Ovary (tissue), 3 donors: ENCODE measurements around the gene CCDC148.

ENCODE experiments used
- POLR2A ChIP-seq: fragments of 450-650 bp; IDR thresholded peaks from one replicate; pipeline ENCODE4 v1.6.1; 2017; ENCODE audit warnings: antibody characterized with exemption, mild to moderate bottlenecking, moderate library complexity
- TF ChIP-seq, protein P1 (sequence below), 3 donors: fragments of 450-650 bp in 2 of 3; fragments of 200-600 bp in 1 of 3; IDR thresholded peaks; one replicate each; pipeline versions ENCODE4 v1.5.1 to v1.8.0; 2016 to 2022; ENCODE audit warnings: antibody characterized with exemption in 3 of 3, mild to moderate bottlenecking in 1 of 3
- donor health status: DM: no; HTN: no; CAD: no.

DNA sequence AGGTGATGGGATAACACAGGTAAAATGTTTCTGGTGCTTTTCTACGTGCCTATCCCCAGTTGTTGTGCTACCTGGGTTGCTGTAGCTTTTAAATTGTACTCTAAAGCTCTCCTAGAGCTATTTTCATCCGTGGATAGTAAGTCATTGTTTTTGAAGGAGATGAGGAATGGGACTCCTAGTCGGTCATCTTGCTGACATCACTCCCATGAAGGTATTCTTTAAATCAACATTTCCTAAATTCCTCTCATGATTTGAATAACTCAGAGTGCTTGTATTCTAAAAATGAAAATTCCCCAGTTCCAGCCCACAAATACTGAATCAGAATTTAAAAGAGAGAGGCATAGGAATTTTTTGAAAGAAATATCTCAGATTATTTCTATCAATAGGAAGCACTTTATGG, 44.3 kb downstream of the CCDC148 start:
- TF ChIP-seq, protein P1, sequence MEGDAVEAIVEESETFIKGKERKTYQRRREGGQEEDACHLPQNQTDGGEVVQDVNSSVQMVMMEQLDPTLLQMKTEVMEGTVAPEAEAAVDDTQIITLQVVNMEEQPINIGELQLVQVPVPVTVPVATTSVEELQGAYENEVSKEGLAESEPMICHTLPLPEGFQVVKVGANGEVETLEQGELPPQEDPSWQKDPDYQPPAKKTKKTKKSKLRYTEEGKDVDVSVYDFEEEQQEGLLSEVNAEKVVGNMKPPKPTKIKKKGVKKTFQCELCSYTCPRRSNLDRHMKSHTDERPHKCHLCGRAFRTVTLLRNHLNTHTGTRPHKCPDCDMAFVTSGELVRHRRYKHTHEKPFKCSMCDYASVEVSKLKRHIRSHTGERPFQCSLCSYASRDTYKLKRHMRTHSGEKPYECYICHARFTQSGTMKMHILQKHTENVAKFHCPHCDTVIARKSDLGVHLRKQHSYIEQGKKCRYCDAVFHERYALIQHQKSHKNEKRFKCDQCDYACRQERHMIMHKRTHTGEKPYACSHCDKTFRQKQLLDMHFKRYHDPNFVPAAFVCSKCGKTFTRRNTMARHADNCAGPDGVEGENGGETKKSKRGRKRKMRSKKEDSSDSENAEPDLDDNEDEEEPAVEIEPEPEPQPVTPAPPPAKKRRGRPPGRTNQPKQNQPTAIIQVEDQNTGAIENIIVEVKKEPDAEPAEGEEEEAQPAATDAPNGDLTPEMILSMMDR (IDR thresholded peaks at IDR 0.05): no peak
- no peak for TF ChIP-seq POLR2A
